Panc1 (cell line): ENCODE measurements around the gene ATP11A. TPM values are rescaled to one million over a fixed set of nuclear protein-coding genes. Genes with fewer than 3 reads are reported as not detected.

ENCODE experiments used
- ATAC-seq: fragments of 200-7000 bp; cut with Tn5 transposase; 2 replicates; pipeline ENCODE4 v1.9.1; 2020; ENCODE audit warnings: mild to moderate bottlenecking, moderate library complexity
- BruUV-seq: library from RNA; stranded (reverse); fragments of 400-500 nt; replicated peaks from 2 replicates; lab custom pipeline; 2021; lab: Mats Ljungman, UMichigan
- CTCF ChIA-PET: fragments of 300-600 bp; sonication (Branson Sonifier 250); formaldehyde crosslinking; loops from one replicate; lab custom pipeline; 2022; ENCODE audit warnings: antibody characterized with exemption; lab: Charles Lee
- POLR2A ChIA-PET: fragments of 300-600 bp; sonication (Branson Sonifier 250); formaldehyde crosslinking; loops from one replicate; lab custom pipeline; 2022; ENCODE audit warnings: antibody characterized with exemption; lab: Charles Lee
- DNase-seq: peaks from one replicate; pipeline ENCODE4 v3.0.0-alpha.2; 2010; ENCODE audit warnings: low read depth, low spot score
- H3K27ac ChIP-seq: 2 replicates; pipeline ENCODE4 v1.5.1; 2011; ENCODE audit warnings: mild to moderate bottlenecking, low read length, inconsistent platforms
- H3K27me3 ChIP-seq: fragments of 200-500 bp; sonication (Bioruptor generic); 2 replicates; pipeline ENCODE4 v1.6.0; 2014; ENCODE audit warnings: low read length, inconsistent platforms; ENCODE audit not compliant: control insufficient read depth, insufficient read depth
- H3K36me3 ChIP-seq: fragments of 200-500 bp; sonication (Bioruptor generic); 2 replicates; pipeline ENCODE4 v1.5.1; 2014; ENCODE audit warnings: inconsistent platforms, mild to moderate bottlenecking, low read length, moderate library complexity; ENCODE audit not compliant: control insufficient read depth, insufficient read depth
- H3K4me1 ChIP-seq: 2 replicates; pipeline ENCODE4 v1.5.1; 2011; ENCODE audit warnings: inconsistent platforms, mild to moderate bottlenecking, low read length, moderate library complexity; ENCODE audit not compliant: control insufficient read depth, insufficient read depth
- H3K4me3 ChIP-seq, 2 experiments: 2 replicates each; pipeline ENCODE4 v1.5.1; 2011 to 2012; ENCODE audit warnings: low read depth in 2 of 2, low read length in 2 of 2, mild to moderate bottlenecking in 2 of 2, inconsistent platforms in 1 of 2, moderate library complexity in 1 of 2
- H3K9me3 ChIP-seq: fragments of 200-500 bp; sonication (Bioruptor generic); 2 replicates; pipeline ENCODE4 v1.5.1; 2014; ENCODE audit warnings: low read depth, mild to moderate bottlenecking, inconsistent platforms, low read length, moderate library complexity; ENCODE audit not compliant: control insufficient read depth, insufficient read depth
- CTCF ChIP-seq: fragments of 450-650 bp; IDR thresholded peaks from 2 replicates; pipeline ENCODE4 v1.5.1; 2017; ENCODE audit warnings: mild to moderate bottlenecking
- POLR2AphosphoS5 ChIP-seq: IDR thresholded peaks from 2 replicates; pipeline ENCODE4 v1.6.1; 2012; ENCODE audit warnings: mild to moderate bottlenecking, low read depth, low read length, moderate library complexity
- REST ChIP-seq, 2 experiments: IDR thresholded peaks; 2 replicates each; pipeline ENCODE4 v1.6.1; 2011 to 2012; ENCODE audit warnings: low read depth in 2 of 2, control low read depth in 1 of 2, low read length in 1 of 2, mild to moderate bottlenecking in 1 of 2, moderate library complexity in 1 of 2; ENCODE audit not compliant: insufficient read depth in 1 of 2
- SIN3A ChIP-seq: IDR thresholded peaks from 2 replicates; pipeline ENCODE4 v1.6.1; 2012; ENCODE audit warnings: low read depth, mild to moderate bottlenecking, low read length, moderate library complexity, borderline replicate concordance; ENCODE audit not compliant: insufficient read depth
- TCF7L2 ChIP-seq: IDR thresholded peaks from 2 replicates; pipeline ENCODE4 v1.6.1; 2011; ENCODE audit warnings: mild to moderate bottlenecking, low read depth, low read length, inconsistent platforms
- in situ Hi-C: cut with HindIII; loops from 2 replicates; pipeline ENCODE4 v1.10.0; 2016; ENCODE audit warnings: low sequenced_read_pairs, low pct_unique_long_range_greater_than_20kb
- intact Hi-C: fragments of 100-400 bp; cut with micrococcal nuclease; formaldehyde crosslinking; loops from one replicate; pipeline ENCODE4 v1.10.0; 2022; ENCODE audit not compliant: unreplicated experiment
- total RNA-seq: library from RNA; stranded (reverse); gene quantifications from one replicate; pipeline ENCODE4 v1.2.1, GENCODE V29; 2021; ENCODE audit not compliant: unreplicated experiment

The ATP11A gene
- total RNA-seq, 1 experiment from 2014 or later: 85.8 TPM

DNA sequence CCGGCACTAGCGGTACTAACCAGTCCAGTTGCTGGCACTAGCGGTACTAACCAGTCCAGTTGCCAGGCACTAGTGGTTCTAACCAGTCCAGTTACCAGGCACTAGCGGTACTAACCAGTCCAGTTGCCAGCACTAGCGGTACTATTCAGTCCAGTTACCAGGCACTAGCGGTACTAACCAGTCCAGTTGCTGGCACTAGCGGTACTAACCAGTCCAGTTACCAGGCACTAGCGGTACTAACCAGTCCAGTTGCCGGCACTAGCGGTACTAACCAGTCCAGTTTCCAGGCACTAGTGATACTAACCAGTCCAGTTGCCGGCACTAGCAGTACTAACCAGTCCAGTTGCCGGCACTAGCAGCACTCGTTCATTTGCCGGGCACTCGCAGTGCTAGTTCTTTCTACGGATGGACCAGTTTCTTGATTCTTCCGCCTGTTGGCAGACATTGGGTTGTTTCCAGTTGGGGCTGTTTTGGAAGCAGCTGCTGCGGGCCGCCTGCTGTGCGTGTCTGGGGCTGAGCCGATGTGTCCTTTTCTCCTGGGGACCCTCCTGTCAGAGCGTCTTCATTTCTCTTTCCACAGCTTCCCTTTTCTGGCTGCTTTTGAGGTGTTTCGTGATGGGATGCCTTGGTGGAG is 155.8 kb downstream of the ATP11A start:
- ATAC-seq: no peak

GRCh38 chr13:112846411-112847115 is 156.7 kb downstream of the ATP11A start:
- ChIA-PET POLR2A (no interaction called here), CTCF (no interaction called here)
- DNase-seq: no peak
- in situ Hi-C loops: no loop called here
- H3K27me3 ChIP-seq: no peaks in the 10 kb centered on the region
- no peak overlapping the region for H3K27ac ChIP-seq
- TF ChIP-seq REST (IDR thresholded peaks at IDR 0.05; ENCODE audit: insufficient read depth in 1 of 2, low read depth in 2 of 2, low read length in 1 of 2): no peak
- H3K4me1 ChIP-seq: no peaks in the 10 kb centered on the region
- intact Hi-C loops: no loop called here
- no TSS peak for BruUV-seq
- H3K9me3 ChIP-seq: no peaks in the 10 kb centered on the region
- H3K36me3 ChIP-seq: no peaks in the 10 kb centered on the region
- H3K4me3 ChIP-seq: no peak overlapping the region
- ATAC-seq: no peak

More for the DNA sequence above, 155.8 kb downstream of the ATP11A start:
- Histone ChIP-seq H3K27ac (no peak overlapping the region), H3K36me3 (no peaks in the 10 kb centered on the region), H3K4me3 (no peak overlapping the region), H3K27me3 (no peaks in the 10 kb centered on the region), H3K9me3 (no peaks in the 10 kb centered on the region), H3K4me1 (no peaks in the 10 kb centered on the region)
- POLR2A ChIA-PET: no interaction called here
- DNase-seq: no peak
- in situ Hi-C loops (no loop called here), intact Hi-C loops (no loop called here)
- no TSS peak for BruUV-seq
- no peak for TF ChIP-seq TCF7L2
- no peak for TF ChIP-seq POLR2AphosphoS5
- TF ChIP-seq REST (IDR thresholded peaks at IDR 0.05; ENCODE audit: insufficient read depth in 1 of 2, low read depth in 2 of 2, low read length in 1 of 2): no peak
- no peak for TF ChIP-seq CTCF
- no peak for TF ChIP-seq SIN3A
- CTCF ChIA-PET: no interaction called here
